Erythroblast (primary cell): ENCODE measurements around the gene NCBP1.
A peak's percentile ranks its signal among the peaks of the same experiment; 100 is the strongest.

Experiments used
- DNase-seq, 2 experiments: peaks; one replicate each; lab custom pipeline; 2025; lab: John Stamatoyannopoulos, UW
- GATA1 ChIP-seq: IDR thresholded peaks from 2 replicates; pipeline ENCODE4 v1.6.1; 2011; ENCODE audit warnings: low read depth, mild to moderate bottlenecking, control low read depth, low read length, moderate library complexity
- POLR2A ChIP-seq: IDR thresholded peaks from 2 replicates; pipeline ENCODE4 v1.6.1; 2011; ENCODE audit warnings: mild to moderate bottlenecking, low read length

NCBP1 gene

GRCh38 chr9:97636903-97637302 lies 3.3 kb downstream of the NCBP1 start:
- TF ChIP-seq POLR2A, result no peak
- no peak for TF ChIP-seq GATA1
- peak in 1 of 2 experiments; percentile 20 for DNase-seq

- DNase-seq, result peak; percentile 12 to 13
- TF ChIP-seq POLR2A (no peak), GATA1 (no peak)
These were observed 5.0 kb downstream of the NCBP1 start for GRCh38 chr9:97638666-97639065.

GRCh38 chr9:97640325-97640724 lies 6.7 kb downstream of the NCBP1 start:
- peak; percentile 5 to 17 for DNase-seq
- TF ChIP-seq GATA1, result no peak
- no peak for TF ChIP-seq POLR2A

- TF ChIP-seq POLR2A (no peak), GATA1 (no peak)
These were observed 12.1 kb downstream of the NCBP1 start for GRCh38 chr9:97645720-97646119.

GRCh38 chr9:97647996-97648395 lies 14.4 kb downstream of the NCBP1 start:
- TF ChIP-seq GATA1, result no peak
- no peak for TF ChIP-seq POLR2A

More at GRCh38 chr9:97645720-97646119, 12.1 kb downstream of the NCBP1 start:
- DNase-seq, result no peak

GRCh38 chr9:97651646-97652045 lies 18.0 kb downstream of the NCBP1 start:
- no peak for DNase-seq
- TF ChIP-seq GATA1, result no peak
- TF ChIP-seq POLR2A, result no peak

More at GRCh38 chr9:97647996-97648395, 14.4 kb downstream of the NCBP1 start:
- no peak for DNase-seq

GRCh38 chr9:97658707-97659106 lies 25.1 kb downstream of the NCBP1 start:
- no peak for DNase-seq

GRCh38 chr9:97659771-97660170 lies 26.1 kb downstream of the NCBP1 start:
- TF ChIP-seq GATA1 (no peak), POLR2A (no peak)
- no peak for DNase-seq

More at GRCh38 chr9:97658707-97659106, 25.1 kb downstream of the NCBP1 start:
- TF ChIP-seq GATA1 (no peak), POLR2A (no peak)

- TF ChIP-seq POLR2A, result no peak
- TF ChIP-seq GATA1, result no peak
- DNase-seq, result no peak
These were observed 26.7 kb downstream of the NCBP1 start for GRCh38 chr9:97660340-97660739.

GRCh38 chr9:97660847-97661246 lies 27.2 kb downstream of the NCBP1 start:
- no peak for DNase-seq
- no peak for TF ChIP-seq POLR2A
- TF ChIP-seq GATA1, result no peak

- TF ChIP-seq POLR2A, result no peak
- DNase-seq, result no peak
These were observed 32.1 kb downstream of the NCBP1 start for GRCh38 chr9:97665742-97666141.

GRCh38 chr9:97666907-97667686 lies 33.5 kb downstream of the NCBP1 start:
- TF ChIP-seq POLR2A (no peak), GATA1 (no peak)
- no peak for DNase-seq

GRCh38 chr9:97668485-97668884 lies 34.9 kb downstream of the NCBP1 start:
- TF ChIP-seq POLR2A (no peak), GATA1 (no peak)
- DNase-seq, result no peak

- TF ChIP-seq POLR2A (no peak), GATA1 (no peak)
- DNase-seq, result no peak
These were observed 37.0 kb downstream of the NCBP1 start for GRCh38 chr9:97670586-97670985.

- no peak for DNase-seq
- no peak for TF ChIP-seq GATA1
- no peak for TF ChIP-seq POLR2A
These were observed 38.8 kb downstream of the NCBP1 start for GRCh38 chr9:97672403-97672802.
